Measurements from ENCODE around the gene ZMYM1. TPM values are rescaled to one million over a fixed set of nuclear protein-coding genes. Genes with fewer than 3 reads are reported as not detected.

Gene ZMYM1
- total and polyA plus RNA-seq, 5 donors: 2.6 to 9.9 (median 8.3) TPM

Other genes starting within 250 kb of the ZMYM1 start
- gene SMIM12, start 219.6 kb upstream of the ZMYM1 start, total RNA-seq: 10 to 100 TPM; 39.2 to 58.7 (median 40.8) TPM
- 35.3 TPM for gene SMIM12, start 219.6 kb upstream of the ZMYM1 start, polyA plus RNA-seq
- under 1 TPM; 0.08 to 0.21 (median 0.14) TPM for gene DLGAP3, start 149.7 kb upstream of the ZMYM1 start, total RNA-seq
- gene DLGAP3, start 149.7 kb upstream of the ZMYM1 start, polyA plus RNA-seq: 0.05 TPM
- gene TMEM35B, start 94.0 kb upstream of the ZMYM1 start, total RNA-seq: 10 to 100 TPM; 17.0 to 20.2 (median 18.7) TPM
- gene TMEM35B, start 94.0 kb upstream of the ZMYM1 start, polyA plus RNA-seq: 31.9 TPM
- gene ZMYM6, start 47.4 kb upstream of the ZMYM1 start, total RNA-seq: 10 to 100 TPM; 14.3 to 18.1 (median 16.1) TPM
- 11.5 TPM for gene ZMYM6, start 47.4 kb upstream of the ZMYM1 start, polyA plus RNA-seq
- 100 to 1,000 TPM in 2 of 4 donors, 10 to 100 TPM in 2; 91.9 to 130 (median 105) TPM for gene SFPQ, start 113.8 kb downstream of the ZMYM1 start, total RNA-seq
- gene SFPQ, start 113.8 kb downstream of the ZMYM1 start, polyA plus RNA-seq: 101 TPM
- 10 to 100 TPM; 34.5 to 42.9 (median 36.7) TPM for gene ZMYM4, start 189.3 kb downstream of the ZMYM1 start, total RNA-seq
- 7.4 TPM for gene ZMYM4, start 189.3 kb downstream of the ZMYM1 start, polyA plus RNA-seq

Data from right cardiac atrium (tissue), 5 donors.